ENCODE measurements around the gene CRABP1. TPM values are rescaled to one million over a fixed set of nuclear protein-coding genes. Genes with fewer than 3 reads are reported as not detected.

Gene CRABP1
- total and polyA plus RNA-seq, 7 donors: 0.05 TPM; not detected in 6

- no peaks in the 10 kb centered on the region for H3K27me3 ChIP-seq (ENCODE audit: insufficient read depth in 3 of 3, low read length in 2 of 3)
- intact Hi-C loops (cut with DNase I): no loop called here
- H3K36me3 ChIP-seq (ENCODE audit: insufficient read depth in 1 of 2, low read depth in 1 of 2): no peaks in the 10 kb centered on the region
- H3K9me3 ChIP-seq: no peaks in the 10 kb centered on the region
- 75 to 85% (median 76%) methylated on average over 7 of the region's 7 CpGs for WGBS, 3 donors
- H3K4me1 ChIP-seq: no peaks in the 10 kb centered on the region
- no peak overlapping the region for H3K4me3 ChIP-seq
- no peak for TF ChIP-seq CTCF (IDR thresholded peaks at IDR 0.05)
- peak in 1 of 2 donors; percentile 13 for DNase-seq
- H3K27ac ChIP-seq: no peak overlapping the region
- ATAC-seq: no peak
Observed at GRCh38 chr15:78315686-78316282, 24.4 kb upstream of the CRABP1 start.

- Histone ChIP-seq H3K4me1 (no peaks in the 10 kb centered on the region), H3K27ac (no peak overlapping the region), H3K36me3 (ENCODE audit: insufficient read depth in 1 of 2, low read depth in 1 of 2) (no peaks in the 10 kb centered on the region), H3K27me3 (ENCODE audit: insufficient read depth in 3 of 3, low read length in 2 of 3) (no peaks in the 10 kb centered on the region), H3K9me3 (no peaks in the 10 kb centered on the region), H3K4me3 (no peak overlapping the region)
- peak in 1 of 2 donors; percentile 19 for DNase-seq
- intact Hi-C loops (cut with DNase I): no loop called here
- no peak for TF ChIP-seq CTCF (IDR thresholded peaks at IDR 0.05)
- no peak for ATAC-seq
- WGBS, 3 donors: 68 to 72% (median 71%) methylated on average over 17 of the region's 17 CpGs
Observed at GRCh38 chr15:78316283-78317083, 23.7 kb upstream of the CRABP1 start.

- Histone ChIP-seq H3K36me3 (ENCODE audit: insufficient read depth in 1 of 2, low read depth in 1 of 2) (no peaks in the 10 kb centered on the region), H3K27ac (no peak overlapping the region), H3K9me3 (no peaks in the 10 kb centered on the region), H3K4me1 (no peaks in the 10 kb centered on the region), H3K4me3 (no peak overlapping the region), H3K27me3 (ENCODE audit: insufficient read depth in 3 of 3, low read length in 2 of 3) (no peaks in the 10 kb centered on the region)
- intact Hi-C loops (cut with DNase I): no loop called here
- DNase-seq: peak in 1 of 2 donors; percentile 26
- TF ChIP-seq CTCF (IDR thresholded peaks at IDR 0.05): no peak
- 83 to 91% (median 85%) methylated on average over 8 of the region's 8 CpGs for WGBS, 3 donors
- peak in 3 of 4 donors; percentile 12 to 42 (median 34) for ATAC-seq
Observed at GRCh38 chr15:78317145-78317836, 22.9 kb upstream of the CRABP1 start.

GRCh38 chr15:78319588-78319987 lies 20.6 kb upstream of the CRABP1 start:
- no peak for DNase-seq
- Histone ChIP-seq H3K4me3 (no peak overlapping the region), H3K4me1 (no peaks in the 10 kb centered on the region), H3K9me3 (no peaks in the 10 kb centered on the region), H3K36me3 (ENCODE audit: insufficient read depth in 1 of 2, low read depth in 1 of 2) (no peaks in the 10 kb centered on the region), H3K27ac (no peak overlapping the region), H3K27me3 (ENCODE audit: insufficient read depth in 3 of 3, low read length in 2 of 3) (no peaks in the 10 kb centered on the region)
- TF ChIP-seq CTCF (IDR thresholded peaks at IDR 0.05): no peak
- intact Hi-C loops (cut with DNase I): no loop called here
- WGBS, 3 donors: 79 to 82% (median 81%) methylated on average over 10 of the region's 10 CpGs
- no peak for ATAC-seq

All from psoas muscle (tissue), 8 donors.